Measurements from ENCODE around the gene NTRK2. TPM values are rescaled to one million over a fixed set of nuclear protein-coding genes. Genes with fewer than 3 reads are reported as not detected.
"Not testable (repeated sequence)": the region's sequence is repeated elsewhere in the genome, so short reads cannot be mapped to it uniquely, and the experiment has no call there.

NTRK2 gene
- total RNA-seq, 1 donor from 2014 or later = 0.98 TPM

DNA sequence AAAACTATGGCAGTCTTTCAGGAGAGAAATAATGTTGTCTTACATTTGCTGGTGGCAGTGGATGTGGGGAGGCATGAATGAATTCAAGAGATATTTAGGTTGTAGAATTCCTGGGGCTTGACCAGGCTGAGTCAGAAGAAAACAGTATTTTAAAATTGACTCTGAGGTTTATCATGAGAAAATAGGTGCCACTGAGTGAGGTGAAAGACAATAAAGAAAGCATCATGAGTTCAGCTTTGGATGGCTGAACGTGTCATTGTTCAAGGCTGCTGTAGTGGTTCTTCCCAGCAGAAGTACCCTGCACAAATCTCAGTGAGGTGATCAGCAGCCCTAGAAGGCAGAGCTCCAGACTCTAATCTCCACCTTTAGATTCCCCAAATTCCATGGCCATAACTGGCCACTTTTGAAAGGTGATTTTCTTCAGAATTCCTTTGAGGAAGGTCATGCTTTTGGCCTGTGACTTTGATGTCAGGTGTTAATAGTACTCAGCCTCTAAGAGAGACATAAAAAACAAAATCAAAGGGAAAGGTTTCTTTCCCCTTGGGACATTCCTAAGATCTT lies 395.4 kb downstream of the NTRK2 start:
- DNase-seq (no peak), ATAC-seq (no peak)
- H3K4me3 ChIP-seq = no peak overlapping the region
- no peaks in the 10 kb centered on the region for H3K9me3 ChIP-seq
- no peak overlapping the region for H3K27ac ChIP-seq
- no peaks in the 10 kb centered on the region for H3K27me3 ChIP-seq
- intact Hi-C loops (cut with DNase I) = no loop called here
- no peaks in the 10 kb centered on the region for H3K4me1 ChIP-seq
- no peaks in the 10 kb centered on the region for H3K36me3 ChIP-seq
- TF ChIP-seq, protein P1, sequence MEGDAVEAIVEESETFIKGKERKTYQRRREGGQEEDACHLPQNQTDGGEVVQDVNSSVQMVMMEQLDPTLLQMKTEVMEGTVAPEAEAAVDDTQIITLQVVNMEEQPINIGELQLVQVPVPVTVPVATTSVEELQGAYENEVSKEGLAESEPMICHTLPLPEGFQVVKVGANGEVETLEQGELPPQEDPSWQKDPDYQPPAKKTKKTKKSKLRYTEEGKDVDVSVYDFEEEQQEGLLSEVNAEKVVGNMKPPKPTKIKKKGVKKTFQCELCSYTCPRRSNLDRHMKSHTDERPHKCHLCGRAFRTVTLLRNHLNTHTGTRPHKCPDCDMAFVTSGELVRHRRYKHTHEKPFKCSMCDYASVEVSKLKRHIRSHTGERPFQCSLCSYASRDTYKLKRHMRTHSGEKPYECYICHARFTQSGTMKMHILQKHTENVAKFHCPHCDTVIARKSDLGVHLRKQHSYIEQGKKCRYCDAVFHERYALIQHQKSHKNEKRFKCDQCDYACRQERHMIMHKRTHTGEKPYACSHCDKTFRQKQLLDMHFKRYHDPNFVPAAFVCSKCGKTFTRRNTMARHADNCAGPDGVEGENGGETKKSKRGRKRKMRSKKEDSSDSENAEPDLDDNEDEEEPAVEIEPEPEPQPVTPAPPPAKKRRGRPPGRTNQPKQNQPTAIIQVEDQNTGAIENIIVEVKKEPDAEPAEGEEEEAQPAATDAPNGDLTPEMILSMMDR (IDR thresholded peaks at IDR 0.05) = no peak

DNA sequence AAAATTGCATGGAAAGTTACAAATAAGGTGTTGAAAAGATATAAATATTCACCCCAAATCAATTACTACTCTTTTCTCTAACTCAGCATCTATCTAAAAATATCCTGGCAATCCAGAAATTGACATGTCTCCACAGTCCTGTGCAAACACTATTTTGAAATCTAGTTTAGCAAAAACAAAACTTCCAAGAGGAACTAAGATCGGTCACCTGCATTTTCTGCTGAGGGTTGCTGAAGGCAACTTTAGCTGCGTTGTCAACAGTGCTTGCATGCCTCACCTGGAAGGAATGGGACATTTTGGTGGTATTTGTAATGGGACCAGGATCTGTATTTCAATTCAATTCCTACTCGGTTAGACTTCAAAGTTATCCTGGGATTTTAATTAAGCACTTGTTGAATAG lies 398.3 kb downstream of the NTRK2 start:
- Histone ChIP-seq H3K4me1 (no peaks in the 10 kb centered on the region), H3K27ac (no peak overlapping the region), H3K9me3 (no peaks in the 10 kb centered on the region), H3K4me3 (no peak overlapping the region), H3K27me3 (no peaks in the 10 kb centered on the region), H3K36me3 (no peaks in the 10 kb centered on the region)
- TF ChIP-seq, protein P1 (IDR thresholded peaks at IDR 0.05) = no peak
- no peak for ATAC-seq
- intact Hi-C loops (cut with DNase I) = no loop called here
- DNase-seq = no peak

DNA sequence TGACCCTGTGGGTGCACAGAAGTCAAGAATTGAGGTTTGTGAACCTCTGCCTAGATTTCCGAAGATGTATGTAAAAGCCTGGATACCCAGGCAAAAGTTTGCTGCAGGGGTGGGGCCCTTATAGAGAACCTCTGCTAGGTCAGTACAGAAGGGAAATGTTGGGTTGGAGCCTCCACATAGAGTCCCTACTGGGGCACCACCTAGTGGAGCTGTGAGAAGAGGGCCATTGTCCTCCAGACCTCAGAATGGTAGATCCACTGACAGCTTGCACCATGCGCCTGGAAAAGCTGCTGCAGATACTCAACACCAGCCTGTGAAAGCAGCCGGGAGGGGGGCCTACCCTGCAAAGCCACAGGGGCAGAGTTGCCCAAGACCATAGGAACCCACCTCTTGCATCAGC lies 399.9 kb downstream of the NTRK2 start:
- ATAC-seq; H3K27ac ChIP-seq; H3K27me3 ChIP-seq; H3K4me1 ChIP-seq; intact Hi-C loops (cut with DNase I); H3K9me3 ChIP-seq; DNase-seq; H3K36me3 ChIP-seq; H3K4me3 ChIP-seq: not testable (repeated sequence)
